ENCODE data around the gene FNDC3B. TPM values are rescaled to one million over a fixed set of nuclear protein-coding genes. Genes with fewer than 3 reads are reported as not detected.

Gene FNDC3B
- total and polyA plus RNA-seq, 2 donors (not counting 3 experiments of a cell fraction or from before 2014, with no cell fraction given), result 91.6 to 295 TPM

DNA sequence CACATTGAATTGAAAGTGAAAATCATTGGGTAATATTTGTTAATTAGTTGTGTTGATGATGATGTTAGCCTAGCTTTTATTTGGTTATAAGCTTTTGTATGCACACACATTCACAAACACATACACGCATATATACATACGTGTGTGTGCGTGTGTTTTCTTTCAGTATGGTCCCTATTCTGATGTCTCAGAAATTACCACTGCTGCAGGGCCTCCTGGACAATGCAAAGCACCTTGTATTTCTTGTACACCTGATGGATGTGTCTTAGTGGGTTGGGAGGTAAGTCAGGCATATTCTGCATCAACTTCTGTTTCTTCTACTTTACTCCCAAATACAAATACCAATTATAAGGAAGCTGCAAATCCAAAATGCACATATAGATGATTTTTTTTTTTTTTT is 306.8 kb downstream of the FNDC3B start:
- TF ChIP-seq MYC (IDR thresholded peaks at IDR 0.05; ENCODE audit: low read depth, low read length), result no peak
- TF ChIP-seq POLR2A (IDR thresholded peaks at IDR 0.05; ENCODE audit: low read depth, low read length), result no peak
- TF ChIP-seq GATA2 (IDR thresholded peaks at IDR 0.05; ENCODE audit: insufficient read depth, insufficient read length, low read depth, low read length), result no peak
- ChIA-PET CTCF (interaction anchor here (1.4 kb wide), 1 partner anchor 320 kb away, joined by 3 read pairs; no protein-coding TSS in a partner anchor), POLR2A (no interaction called here)
- Histone ChIP-seq H2AFZ (ENCODE audit: low read depth, low read length) (no peak overlapping the region), H3K4me1 (ENCODE audit: control insufficient read depth, extremely low read depth, insufficient read depth, low read length) (peaks cover 15% of the 10 kb centered on the region), H3K79me2 (ENCODE audit: control insufficient read depth, insufficient read depth, low read length) (no peaks in the 10 kb centered on the region), H3K9me1 (replicated peaks; ENCODE audit: control insufficient read depth, extremely low read depth, insufficient read depth, low read length) (no peaks in the 10 kb centered on the region), H3K4me2 (ENCODE audit: insufficient read depth, low read length) (no peak overlapping the region), H3K9me3 (replicated peaks; ENCODE audit: control insufficient read depth, insufficient read depth, low read length) (no peaks in the 10 kb centered on the region), H3K36me3 (ENCODE audit: control insufficient read depth in 2 of 2, extremely low read depth in 1 of 2, insufficient read depth in 2 of 2, low read length in 2 of 2) (peaks cover 34 to 48% of the 10 kb centered on the region in 2 experiments), H4K20me1 (replicated peaks; ENCODE audit: control insufficient read depth, extremely low read depth, insufficient read depth, low read length) (no peaks in the 10 kb centered on the region), H3K27ac (ENCODE audit: insufficient read depth, low read depth, low read length) (no peak overlapping the region), H3K4me3 (replicated peaks in 1 of 3; ENCODE audit: insufficient read depth in 1 of 3, low read depth in 1 of 3, low read length in 3 of 3) (no peak overlapping the region), H3K9ac (replicated peaks; ENCODE audit: extremely low read depth, insufficient read depth, low read length) (no peak overlapping the region), H3K27me3 (ENCODE audit: control insufficient read depth in 2 of 2, insufficient read depth in 2 of 2, low read length in 2 of 2) (no peaks in the 10 kb centered on the region)
- DNase-seq (ENCODE audit: low read depth, low spot score), result no peak
- FAIRE-seq, result no peak
- intact Hi-C loops (cut with micrococcal nuclease) (no loop called here), dilution Hi-C loops (cut with MboI; ENCODE audit: extremely low pct_ligation_motif_present, low sequenced_read_pairs) (no loop called here)
- no TSS peak for BruUV-seq (replicated peaks)

- peaks cover 15% of the 10 kb centered on the region for H3K4me1 ChIP-seq (ENCODE audit: control insufficient read depth, extremely low read depth, insufficient read depth, low read length)
- no peak overlapping the region for H3K9ac ChIP-seq (replicated peaks; ENCODE audit: extremely low read depth, insufficient read depth, low read length)
- no peaks in the 10 kb centered on the region for H3K9me3 ChIP-seq (replicated peaks; ENCODE audit: control insufficient read depth, insufficient read depth, low read length)
- no TSS peak for BruUV-seq (replicated peaks)
- H3K36me3 ChIP-seq (ENCODE audit: control insufficient read depth in 2 of 2, extremely low read depth in 1 of 2, insufficient read depth in 2 of 2, low read length in 2 of 2), result peaks cover 37 to 44% of the 10 kb centered on the region in 2 experiments
- dilution Hi-C loops (cut with MboI; ENCODE audit: extremely low pct_ligation_motif_present, low sequenced_read_pairs), result no loop called here
- no peak overlapping the region for H3K27ac ChIP-seq (ENCODE audit: insufficient read depth, low read depth, low read length)
- no peaks in the 10 kb centered on the region for H3K79me2 ChIP-seq (ENCODE audit: control insufficient read depth, insufficient read depth, low read length)
- no peak overlapping the region for H3K4me3 ChIP-seq (replicated peaks in 1 of 3; ENCODE audit: insufficient read depth in 1 of 3, low read depth in 1 of 3, low read length in 3 of 3)
- H2AFZ ChIP-seq (ENCODE audit: low read depth, low read length), result no peak overlapping the region
- no peak for FAIRE-seq
- no peaks in the 10 kb centered on the region for H3K9me1 ChIP-seq (replicated peaks; ENCODE audit: control insufficient read depth, extremely low read depth, insufficient read depth, low read length)
- ChIA-PET POLR2A (no interaction called here), CTCF (interaction anchor here (0.7 to 2.4 kb wide), 6 partner anchors 9 to 319 kb away, joined by 3 to 14 read pairs (median 4); no protein-coding TSS in a partner anchor)
- no peaks in the 10 kb centered on the region for H4K20me1 ChIP-seq (replicated peaks; ENCODE audit: control insufficient read depth, extremely low read depth, insufficient read depth, low read length)
- TF ChIP-seq EZH2 (IDR thresholded peaks at IDR 0.05; ENCODE audit: borderline replicate concordance, low read depth, low read length, severe bottlenecking) (no peak), FOS (IDR thresholded peaks at IDR 0.05; ENCODE audit: borderline replicate concordance, insufficient read depth, low read length) (peak; percentile 44)
- no peaks in the 10 kb centered on the region for H3K27me3 ChIP-seq (ENCODE audit: control insufficient read depth in 2 of 2, insufficient read depth in 2 of 2, low read length in 2 of 2)
- H3K4me2 ChIP-seq (ENCODE audit: insufficient read depth, low read length), result no peak overlapping the region
- intact Hi-C loops (cut with micrococcal nuclease), result no loop called here
- peak; percentile 38 for DNase-seq (ENCODE audit: low read depth, low spot score)
Measured at GRCh38 chr3:172347895-172348679, 308.7 kb downstream of the FNDC3B start.
